ENCODE measurements around the gene EPOP.
A peak's percentile ranks its signal among the peaks of the same experiment; 100 is the strongest.
"Not testable (repeated sequence)": the region's sequence is repeated elsewhere in the genome, so short reads cannot be mapped to it uniquely, and the experiment has no call there.

The EPOP gene

DNA sequence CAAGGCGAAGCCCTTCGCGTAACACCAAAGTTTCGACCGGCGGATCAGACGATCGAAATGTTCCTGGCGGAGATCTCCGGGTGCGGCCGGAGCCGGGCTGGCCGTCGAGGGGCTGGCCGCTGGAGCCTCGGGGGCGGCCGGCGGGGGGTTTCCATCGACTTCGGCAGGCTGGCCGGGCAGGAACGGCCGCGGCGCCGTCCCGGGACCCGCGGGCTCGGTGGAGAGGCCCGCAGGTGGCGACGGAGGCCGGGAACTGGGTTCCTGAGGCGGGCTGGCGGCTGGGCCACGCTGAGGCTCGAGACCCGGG, 1.1 kb downstream of the EPOP start:
- no peak for DNase-seq

DNA sequence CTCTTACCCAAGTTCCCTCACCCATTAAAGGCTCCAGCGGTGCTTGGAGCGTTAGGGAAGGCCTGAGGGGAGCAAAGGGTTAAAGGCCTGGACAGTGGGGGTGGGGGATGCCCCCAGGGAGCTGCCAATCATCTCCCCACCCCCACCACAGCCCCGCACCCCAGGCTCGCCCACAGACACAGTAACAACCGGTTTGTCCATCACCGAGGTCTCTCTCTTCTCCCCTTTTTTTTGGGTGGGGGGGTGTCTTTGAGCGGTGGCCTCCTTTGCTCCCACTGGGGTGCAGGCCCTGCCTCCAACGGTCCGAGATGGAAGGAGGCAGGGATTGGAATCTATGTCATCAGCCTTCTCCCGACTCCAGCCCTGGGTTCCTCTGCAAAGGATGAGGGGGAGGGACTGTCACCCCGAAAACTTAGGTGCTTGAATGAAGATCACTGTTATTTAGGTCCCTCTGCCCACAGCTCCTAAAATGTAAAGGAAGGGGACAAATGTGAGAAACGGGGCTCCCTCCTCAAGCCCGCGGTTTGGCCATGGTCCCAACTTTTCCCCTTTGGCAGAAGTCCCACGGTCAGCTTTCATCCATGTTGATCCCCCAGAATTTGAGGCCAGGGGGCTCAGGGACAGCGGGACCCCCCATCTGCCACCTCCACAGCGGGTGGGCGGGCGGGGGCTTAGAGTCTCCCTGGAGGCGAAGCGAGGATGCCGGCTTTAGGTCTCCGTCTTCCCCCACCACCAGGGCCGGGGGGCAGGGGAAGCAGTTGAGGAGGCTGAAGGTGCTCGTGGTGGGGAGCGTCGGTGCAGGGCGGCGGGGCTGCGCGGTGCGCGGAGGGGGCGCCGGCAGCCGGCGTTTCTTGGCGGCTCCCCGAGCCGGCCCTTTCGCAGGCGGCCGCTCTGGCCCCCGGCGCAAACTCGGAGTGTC, 1.7 kb downstream of the EPOP start:
- DNase-seq: no peak

DNA sequence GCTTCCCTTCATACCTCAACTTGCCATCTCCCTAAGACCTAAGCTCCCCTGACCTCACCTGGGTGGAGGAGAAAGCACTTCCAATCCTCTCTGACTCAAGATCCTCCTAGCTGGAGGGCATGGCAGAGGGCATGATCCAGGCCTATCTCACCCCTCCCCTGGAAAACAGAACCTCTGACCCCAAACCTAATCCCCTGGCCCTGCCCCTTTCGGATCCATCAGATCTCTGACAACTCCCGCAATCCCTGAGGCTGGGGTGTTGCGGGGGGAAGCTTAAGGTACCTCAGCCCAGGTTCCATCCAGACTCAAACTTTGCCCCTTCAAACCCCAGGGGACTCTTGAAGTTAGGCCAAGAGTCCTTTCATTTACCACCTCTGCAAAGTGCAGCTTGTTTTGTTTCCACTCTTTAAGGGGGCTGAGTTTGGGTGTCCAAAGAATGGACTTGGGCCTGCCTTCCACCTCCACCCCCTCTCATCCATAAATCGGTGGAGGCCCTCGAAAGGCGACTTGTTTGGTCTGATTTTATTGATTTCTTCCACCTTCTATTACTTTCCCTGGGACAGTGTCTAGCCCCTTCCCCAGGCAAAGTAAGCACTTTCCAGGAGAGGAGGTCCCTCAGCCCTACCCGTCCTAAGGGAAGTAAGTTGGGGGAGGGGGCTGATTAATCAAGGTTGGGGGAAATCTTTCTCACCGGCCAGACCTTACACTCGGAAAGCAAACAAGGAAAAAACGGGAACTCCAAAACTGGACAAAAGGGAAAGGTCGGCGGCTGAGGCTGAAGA, 2.6 kb downstream of the EPOP start:
- no peak for DNase-seq

DNA sequence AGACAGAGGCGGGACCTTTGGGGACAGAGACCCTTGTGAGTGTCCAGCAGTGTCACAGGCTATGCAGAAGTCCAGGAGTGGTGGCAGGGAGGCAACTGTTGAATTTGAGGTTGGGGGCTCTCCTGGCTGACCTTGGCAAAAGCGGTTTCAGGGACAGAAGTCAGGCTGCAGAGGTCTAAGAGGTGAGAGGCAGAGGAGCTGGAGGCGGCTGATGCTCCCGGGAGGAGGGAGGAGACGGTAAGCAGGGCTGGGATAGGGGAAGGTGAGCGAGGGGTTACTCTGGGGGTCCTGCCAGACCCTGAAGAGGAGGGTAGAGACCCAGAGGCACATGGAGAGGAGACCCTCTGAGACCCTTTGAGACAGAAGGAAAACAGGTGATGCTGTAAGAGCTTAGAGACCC, 5.2 kb downstream of the EPOP start:
- no peak for DNase-seq

DNA sequence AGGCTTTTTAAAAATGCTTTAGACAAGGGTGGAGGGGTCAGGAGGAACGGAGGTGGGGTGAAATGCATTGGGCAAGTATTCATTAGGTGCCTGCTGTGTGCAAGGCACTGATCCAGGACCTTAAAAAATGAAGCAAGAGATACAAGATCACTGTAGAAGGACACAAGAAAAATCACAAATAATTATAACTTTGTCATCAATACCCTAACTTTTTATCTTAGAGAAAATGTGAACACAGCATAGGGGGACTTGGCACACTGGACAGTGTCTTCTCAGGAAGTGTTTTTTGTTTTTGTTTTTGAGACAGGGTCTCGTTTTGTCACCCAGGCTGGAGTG, 7.0 kb downstream of the EPOP start:
- DNase-seq: no peak

DNA sequence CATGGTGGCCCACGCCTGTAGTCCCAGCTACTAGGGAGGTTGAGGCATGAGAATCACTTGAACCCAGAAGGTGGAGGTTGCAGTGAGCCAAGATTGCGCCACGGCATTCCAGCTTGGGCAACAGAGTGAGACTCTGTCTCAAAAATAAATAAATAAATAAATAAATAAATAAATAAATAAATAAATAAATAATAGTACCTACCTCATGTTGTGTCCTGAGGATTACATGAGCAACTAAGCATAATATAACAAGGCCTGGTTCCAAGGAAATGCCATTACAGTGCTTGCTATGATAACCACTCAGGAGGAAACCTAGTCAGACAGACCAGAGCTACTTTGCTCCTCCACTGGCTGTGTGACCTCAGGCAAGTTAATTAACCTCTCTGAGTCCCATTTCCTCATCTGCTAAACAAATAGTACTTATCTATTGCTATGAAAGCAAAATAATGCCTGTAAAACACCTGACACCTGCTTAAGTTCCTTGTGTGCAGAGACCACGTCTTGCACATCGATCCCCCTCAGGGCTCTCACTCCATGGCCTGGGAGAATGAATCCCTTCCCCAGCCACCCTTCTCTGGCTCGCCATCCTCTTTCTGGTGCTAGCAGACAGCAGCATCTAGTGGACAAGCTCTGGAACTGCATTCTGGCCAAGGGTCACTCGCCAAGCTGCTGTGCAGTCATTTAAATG, 7.5 kb downstream of the EPOP start:
- peak; percentile 39 for DNase-seq

DNA sequence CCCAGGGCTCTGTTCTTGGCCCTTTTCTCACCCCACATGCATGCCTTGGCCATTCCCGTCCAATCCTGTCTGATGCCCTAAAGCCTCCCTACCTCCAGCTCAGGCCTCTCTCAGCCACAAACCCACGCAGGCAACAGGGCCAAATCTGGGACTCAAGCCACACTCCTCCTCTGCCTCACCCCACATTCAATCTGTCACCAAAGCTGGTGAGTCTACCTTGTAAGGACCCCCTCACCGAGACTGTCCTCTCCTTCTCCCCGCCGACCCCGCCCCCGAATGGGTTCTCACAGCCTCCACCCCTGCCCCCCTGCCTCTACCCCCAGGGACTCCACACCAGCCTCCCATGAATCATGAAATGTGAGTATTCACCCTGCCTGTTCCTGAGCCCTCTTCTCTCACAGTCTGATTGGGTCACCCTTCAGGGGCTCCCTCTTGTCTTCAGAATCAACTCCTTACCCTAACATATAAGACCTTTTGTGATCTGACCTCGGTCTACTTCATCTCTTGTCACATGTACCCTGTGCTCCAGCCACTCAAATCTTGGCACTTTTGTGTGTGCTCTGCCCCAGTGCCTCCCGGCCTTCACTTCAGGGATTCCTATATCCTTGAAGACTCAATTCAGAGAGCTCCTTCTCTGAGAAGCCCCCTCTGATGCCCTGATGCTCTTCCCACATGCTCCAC, 10.7 kb downstream of the EPOP start:
- no peak for DNase-seq

DNA sequence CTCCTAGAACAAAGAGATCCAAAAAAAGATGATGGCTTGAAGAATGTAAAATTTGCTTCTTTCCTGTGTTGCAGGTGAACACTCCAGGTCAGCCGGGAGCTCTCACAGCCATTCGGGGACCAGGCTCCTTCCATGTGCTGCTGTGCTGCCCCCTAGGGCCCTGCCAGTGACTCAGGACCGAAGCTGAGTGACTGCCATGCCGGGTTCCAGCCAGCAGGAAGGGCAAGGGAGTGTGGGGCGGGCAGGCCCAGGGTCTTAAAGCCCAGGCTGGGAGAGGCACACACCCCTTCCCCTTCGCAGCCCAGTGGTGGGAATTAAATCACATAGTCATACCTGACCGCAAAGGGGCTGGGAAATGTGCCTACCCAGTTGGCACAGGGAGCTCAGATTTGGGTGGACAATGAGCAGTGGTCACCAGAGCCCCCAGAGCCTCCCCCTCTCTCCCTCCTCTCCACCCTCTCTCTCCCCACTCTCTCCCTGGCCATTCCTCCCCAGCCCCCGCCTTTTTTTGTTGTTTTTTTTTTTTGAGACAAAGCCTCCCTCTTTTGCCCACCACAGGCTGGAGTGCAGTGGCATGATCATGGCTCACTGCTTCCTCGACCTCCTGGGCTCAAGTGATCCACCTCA, 11.5 kb downstream of the EPOP start:
- DNase-seq: peak; percentile 35

DNA sequence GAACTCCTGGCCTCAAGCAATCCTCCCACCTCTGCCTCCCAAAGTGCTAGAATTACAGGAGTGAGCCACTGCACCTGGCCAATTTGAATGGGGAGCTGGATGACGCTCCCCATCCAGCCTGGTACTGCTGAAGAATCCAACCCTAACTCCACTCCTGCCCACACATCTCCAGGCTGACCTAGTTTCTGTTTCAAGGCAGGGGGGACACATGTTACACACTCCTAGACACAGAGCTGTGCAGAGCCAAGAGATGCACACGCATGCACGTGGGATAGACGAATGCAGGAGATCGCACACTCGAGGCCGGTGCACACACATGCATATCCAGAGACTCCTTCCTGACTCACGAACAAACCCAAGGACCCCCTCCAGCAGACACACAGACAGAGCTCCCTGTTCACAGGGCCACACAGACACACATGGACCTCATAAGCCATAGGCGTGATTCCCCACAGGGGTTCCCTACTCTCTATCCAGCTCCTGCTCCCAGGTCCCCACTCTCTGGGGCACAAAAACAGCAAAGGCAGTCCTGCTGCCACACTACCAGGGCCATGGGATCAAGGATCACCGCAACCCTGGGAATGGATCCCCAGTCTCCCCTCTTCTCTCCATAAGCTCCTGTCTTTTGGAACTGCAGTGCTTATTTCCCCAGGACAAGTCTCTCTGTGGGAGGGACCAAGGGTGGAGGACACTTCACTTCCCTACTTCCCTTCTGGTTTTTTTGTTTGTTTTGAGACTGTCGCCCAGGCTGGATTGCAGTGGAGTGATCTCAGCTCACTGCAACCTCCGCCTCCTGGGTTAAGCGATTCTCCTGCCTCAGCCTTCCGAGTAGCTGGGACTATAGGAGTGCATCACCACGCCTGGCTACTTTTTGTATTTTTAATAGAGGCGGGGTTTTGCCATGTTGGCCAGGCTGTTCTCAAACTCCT, 14.4 kb downstream of the EPOP start:
- no peak for DNase-seq

DNA sequence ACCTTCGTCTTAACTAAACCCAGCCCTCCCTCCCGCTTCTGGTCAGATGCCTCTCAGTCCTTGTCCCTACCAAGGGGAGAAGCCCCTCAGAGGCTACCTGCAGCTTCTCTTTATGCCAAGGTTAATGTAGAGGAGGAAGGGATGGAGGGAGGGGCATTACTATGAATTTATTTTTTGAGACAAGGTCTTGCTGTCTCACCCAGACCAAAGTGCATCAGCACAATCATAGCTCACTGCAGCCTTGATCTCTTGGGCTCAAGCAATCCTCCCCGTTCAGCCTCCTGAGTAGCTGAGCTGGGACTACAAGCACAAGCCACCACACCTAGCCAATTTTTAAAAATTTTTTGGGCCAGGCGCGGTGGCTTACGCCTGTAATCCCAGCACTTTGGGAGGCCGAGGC, 15.3 kb downstream of the EPOP start:
- no peak for DNase-seq

DNA sequence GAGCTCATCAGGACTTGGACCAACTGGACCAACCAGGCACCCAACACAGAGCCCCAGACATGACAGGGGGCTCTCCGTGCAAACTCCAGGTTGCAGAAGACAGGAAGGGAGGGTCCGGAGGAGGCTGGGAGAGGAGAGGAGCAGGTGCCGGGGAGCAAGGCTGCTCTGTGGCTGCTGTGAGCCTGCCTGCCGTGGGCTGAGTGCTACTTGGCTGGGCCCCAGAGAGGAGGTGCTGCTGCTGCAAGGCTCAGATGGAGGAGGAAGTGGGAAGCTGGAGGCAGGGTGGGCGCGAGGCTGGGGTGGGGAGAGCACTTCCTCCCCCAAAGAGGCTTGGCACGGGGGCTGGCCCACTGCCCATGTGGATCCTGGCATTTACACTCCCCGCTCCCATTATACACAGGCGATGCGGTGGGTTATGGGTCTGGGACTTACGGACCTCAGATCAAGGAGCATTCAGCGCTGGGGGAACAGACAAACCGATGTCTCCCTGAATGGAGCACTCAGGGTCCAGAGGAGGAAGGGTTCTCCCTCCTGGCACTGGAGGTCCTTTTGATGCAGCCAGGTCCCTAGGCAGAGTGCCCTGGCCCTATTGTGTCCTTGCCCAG, 15.9 kb downstream of the EPOP start:
- no peak for DNase-seq

DNA sequence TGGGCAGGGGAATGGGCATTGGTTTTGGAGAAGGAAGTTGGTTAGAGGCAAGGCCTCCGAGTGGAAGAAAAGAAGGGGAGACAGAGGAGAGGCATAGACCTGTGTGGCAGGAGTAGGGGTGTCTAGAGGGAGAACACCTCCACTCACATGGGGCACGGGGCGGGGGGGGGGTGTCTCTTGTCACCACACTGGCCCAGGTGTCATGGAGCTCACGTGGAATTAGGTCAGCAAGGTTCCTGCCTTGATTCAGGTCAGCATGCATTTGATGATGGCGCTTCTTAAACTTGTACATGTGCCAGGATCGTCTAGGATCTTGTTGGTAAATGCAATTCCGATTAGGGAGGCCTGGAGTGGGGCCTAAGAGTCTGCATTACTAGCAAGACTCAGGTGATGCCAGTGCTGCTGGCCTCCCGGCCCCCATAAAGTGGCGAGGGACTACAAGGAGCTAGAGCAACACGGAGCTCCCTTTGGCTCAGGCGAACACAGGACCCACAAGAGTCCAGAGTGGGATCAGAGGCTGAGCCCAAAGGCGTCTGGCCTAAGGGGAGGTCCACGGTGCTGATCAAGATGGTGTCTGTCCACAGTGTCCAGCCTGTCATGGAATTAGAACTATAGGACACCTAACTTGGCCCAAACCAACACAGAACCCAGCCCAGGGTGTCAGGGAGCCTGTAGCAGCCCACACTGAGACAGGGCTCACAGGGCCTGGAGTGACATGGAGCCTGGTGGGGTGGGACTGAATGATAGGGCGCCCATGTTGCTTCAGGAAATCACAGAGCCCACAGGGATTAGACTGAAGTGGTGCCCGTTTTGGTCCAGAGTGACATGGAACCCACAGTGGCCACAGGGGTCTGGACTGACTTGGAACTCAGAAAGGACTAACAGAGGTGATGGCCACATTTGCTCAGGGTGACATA, 16.7 kb downstream of the EPOP start:
- no peak for DNase-seq

DNA sequence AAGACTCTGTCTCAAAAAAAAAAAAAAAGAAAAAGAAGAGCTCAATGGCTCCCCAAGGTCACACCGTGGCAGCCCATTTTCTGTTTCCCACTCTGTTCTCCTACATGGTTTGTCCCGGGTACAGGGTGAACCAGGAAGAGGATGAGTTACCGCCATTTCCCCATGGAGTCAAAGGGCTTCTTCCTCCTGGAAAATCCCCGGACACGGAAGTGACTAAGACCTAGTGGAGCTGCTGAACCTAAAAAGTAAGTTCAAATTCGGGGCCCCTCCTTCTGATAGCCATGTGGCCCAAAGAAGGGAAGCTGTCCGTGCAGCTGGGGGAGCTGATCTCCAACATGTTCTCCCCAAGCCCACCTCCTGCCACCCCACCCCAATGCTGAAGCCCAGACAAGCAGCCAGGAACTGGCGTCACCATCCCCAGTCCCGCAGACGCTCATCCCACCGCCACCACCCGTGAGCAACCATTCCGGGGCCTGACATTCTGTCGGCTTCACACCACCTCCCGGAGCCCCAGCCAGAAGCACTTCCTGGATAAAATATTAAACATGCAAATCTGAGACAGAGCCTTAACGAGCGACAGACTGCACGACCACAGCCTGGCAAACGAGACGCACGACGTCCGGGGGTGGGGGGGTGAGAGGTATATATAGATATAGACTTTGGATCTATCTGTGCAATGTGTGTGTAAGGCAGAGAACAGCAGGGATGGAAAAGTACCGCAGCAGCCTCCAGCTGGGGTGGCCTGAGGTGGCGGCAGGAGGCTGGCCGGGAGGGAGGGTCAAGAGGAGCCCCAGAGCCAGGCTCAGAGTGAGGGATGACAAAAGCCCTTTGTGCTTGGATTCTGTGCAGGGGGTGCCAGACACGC, 17.6 kb downstream of the EPOP start:
- no peak for DNase-seq

DNA sequence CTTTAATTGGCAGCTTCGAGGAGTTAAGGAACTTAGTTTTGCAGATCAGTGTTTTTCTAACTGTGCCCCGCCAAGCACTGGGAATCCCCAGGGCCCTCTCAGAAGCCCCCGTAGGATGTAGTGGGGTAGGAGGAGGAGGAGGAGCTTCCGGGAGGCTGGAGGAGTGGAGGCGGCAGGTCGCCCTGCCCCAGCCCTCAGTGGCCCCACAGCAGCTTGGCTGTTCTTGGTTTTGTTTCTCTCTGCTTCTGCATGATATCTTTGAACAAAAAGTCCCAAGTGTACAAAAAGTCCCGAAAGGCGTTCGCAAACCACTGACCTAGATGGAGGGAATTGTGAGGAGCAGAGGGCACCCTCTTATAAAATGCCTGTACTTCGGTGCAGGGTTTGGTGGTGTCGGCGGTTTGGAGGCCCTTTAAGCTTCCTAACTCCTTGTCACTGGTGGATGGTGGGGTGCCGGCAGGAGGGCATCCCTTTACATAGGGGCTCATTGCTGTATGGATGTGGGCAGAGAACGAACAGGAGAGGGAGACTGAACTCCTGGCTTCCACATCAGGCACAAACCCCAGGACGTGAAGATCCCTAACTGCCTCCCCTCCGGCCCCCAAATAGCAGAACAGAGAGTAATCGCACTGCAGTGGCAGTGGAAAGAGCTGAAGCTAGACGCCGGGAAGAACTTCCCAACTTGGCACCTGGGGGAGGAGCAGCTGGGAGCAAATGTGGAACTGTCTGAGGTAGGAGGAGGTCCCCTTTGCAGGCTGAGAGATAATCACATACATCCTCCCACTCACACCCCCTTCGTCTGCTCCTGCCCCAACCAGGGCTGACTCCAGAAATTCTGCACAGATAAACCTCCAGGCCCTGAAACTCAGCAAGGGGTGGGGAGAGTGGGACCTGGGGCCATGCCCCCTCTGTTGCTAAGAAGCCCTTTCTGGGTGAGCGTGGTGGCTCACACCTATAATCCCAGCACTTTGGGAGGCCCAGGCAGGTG, 20.1 kb downstream of the EPOP start:
- DNase-seq: no peak

DNA sequence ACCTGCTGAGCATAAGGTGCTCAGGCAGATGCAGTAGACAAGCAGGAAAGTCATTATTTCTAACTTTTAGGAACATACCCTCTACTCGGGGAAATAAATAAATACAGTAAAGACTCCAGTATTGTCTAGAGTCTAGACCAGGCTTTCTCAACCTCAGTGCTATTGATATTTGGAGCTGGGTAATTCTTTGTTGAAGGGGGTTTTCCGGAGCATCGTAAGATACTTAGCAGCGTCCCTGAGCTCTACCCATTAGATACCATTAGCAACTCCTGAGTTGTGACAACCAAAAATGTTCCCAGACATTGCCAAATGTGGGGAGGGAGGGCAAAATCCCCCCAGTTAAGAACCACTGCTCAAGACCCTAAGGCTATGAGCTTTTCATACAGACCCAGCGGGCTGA, 21.1 kb downstream of the EPOP start:
- no peak for DNase-seq

DNA sequence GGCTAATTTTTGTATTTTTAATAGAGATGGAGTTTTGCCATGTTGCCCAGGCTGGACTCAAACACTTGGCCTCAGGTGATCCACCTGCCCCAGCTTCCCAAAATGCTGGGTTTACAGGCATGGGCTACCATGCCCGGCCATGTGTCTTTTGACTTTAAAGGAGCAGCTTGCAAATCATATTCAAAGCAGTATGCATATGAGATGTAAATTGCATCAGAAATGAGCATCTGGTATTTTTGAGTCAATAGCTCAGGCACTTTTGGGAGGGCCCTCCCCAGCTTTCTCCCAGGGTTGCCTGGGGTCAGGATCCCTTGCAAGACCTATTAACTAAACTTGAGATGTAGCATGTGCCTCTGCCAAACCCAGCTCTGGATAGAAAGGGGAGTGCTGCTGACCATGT, 21.5 kb downstream of the EPOP start:
- no peak for DNase-seq

DNA sequence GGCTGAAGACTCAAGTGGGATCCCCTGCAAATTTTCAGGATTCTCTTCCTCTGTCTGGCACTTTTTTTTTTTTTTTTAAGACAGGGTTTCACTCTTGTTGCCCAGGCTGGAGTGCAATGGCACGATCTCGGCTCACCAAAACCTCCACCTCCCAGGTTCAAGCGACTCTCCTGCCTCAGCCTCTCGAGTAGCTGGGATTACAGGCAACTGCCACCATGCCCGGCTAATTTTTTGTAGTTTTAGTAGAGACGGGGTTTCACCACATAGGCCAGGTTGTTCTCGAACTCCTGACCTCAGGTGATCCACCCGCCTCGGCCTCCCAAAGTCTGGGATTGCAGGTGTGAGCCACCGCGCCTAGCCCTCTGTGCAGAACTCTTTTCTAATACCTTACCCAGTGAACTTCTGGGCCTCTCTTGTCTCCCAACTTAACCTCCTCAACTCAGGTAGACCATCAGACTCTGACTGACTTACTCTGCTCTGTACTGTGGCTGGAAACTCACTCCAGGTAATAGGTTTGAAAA, 24.0 kb downstream of the EPOP start:
- DNase-seq: not testable (repeated sequence)

DNA sequence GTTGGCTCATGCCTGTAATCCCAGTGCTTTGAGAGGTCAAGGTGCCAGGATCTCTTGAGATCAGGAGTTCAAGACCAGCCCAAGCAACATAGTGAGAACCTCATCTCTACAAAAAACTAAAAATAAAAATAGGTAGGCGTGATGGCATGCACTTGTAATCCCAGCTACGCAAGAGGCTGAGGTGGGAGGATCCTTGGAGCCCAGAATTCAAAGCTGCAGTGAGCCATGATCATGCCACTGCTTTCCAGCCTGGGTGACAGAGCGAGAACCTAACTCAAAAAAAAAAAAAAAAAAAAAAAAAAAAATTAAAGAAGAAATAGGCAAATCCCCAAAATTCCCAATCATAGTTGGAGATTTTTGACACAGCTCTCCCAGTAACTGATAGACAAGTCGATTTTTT, 36.8 kb downstream of the EPOP start:
- DNase-seq: no peak

Measured in NK-92 treated with Interleukin-12 subunit alpha and Interleukin-12 subunit beta, amount 100 ng/mL, for 24 hours (cell line).